ENCODE results near the gene MOB3A. TPM values are rescaled to one million over a fixed set of nuclear protein-coding genes. Genes with fewer than 3 reads are reported as not detected.

Gene MOB3A
- total RNA-seq, 1 donor from 2014 or later, result 45.5 TPM

DNA sequence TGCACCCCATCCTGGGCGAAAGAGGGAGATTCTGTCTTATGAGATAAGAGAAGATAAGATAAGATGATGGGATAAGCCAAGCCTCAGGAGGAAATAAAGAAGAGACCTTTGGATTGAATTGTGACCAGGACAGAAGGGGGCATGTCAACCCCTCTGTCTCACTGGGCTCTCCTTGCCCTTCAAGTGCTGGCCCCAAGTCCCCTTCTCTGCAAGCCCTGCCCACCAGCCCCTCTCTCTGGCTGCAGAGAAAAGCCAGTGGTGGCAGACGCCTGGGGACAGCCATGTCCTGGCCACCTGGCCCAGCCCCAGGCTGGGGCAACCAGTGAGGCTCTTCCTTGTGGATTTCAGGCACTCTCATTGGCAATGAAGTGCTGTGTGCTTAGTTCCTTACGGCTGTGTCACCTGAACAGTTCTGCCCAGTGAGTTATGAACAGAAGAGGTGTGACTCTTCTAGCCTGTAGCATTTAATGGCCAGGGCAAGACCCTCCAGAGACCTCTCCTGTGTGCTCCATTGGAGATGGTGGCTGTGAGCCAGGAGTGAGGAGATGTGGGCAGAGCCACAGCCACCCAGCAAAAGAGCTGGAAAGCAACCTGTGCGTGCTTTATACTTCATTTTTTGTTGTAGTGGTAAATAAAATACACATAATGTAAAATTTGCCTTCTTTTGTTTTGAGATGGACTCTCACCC is 74.5 kb downstream of the MOB3A start:
- DNase-seq (ENCODE audit: low spot score), result no peak
- Mint-ChIP-seq H3K36me3 (ENCODE audit: low read depth) (no peaks in the 10 kb centered on the region), H3K27me3 (ENCODE audit: low read depth) (no peaks in the 10 kb centered on the region), H3K4me1 (ENCODE audit: low read depth) (no peaks in the 10 kb centered on the region), H3K9me3 (ENCODE audit: low read depth) (peaks cover 3% of the 10 kb centered on the region), H3K4me3 (ENCODE audit: unreplicated experiment) (no peak overlapping the region), H3K27ac (ENCODE audit: unreplicated experiment) (no peak overlapping the region)
- TF ChIP-seq, protein P1, sequence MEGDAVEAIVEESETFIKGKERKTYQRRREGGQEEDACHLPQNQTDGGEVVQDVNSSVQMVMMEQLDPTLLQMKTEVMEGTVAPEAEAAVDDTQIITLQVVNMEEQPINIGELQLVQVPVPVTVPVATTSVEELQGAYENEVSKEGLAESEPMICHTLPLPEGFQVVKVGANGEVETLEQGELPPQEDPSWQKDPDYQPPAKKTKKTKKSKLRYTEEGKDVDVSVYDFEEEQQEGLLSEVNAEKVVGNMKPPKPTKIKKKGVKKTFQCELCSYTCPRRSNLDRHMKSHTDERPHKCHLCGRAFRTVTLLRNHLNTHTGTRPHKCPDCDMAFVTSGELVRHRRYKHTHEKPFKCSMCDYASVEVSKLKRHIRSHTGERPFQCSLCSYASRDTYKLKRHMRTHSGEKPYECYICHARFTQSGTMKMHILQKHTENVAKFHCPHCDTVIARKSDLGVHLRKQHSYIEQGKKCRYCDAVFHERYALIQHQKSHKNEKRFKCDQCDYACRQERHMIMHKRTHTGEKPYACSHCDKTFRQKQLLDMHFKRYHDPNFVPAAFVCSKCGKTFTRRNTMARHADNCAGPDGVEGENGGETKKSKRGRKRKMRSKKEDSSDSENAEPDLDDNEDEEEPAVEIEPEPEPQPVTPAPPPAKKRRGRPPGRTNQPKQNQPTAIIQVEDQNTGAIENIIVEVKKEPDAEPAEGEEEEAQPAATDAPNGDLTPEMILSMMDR (IDR thresholded peaks at IDR 0.05), result no peak

Other genes with a start within 250 kb of the MOB3A start
- gene REXO1, start 247.8 kb downstream of the MOB3A start, total RNA-seq, result 22.2 to 24.9 TPM (median 24.9 TPM) in 3 replicates
- gene KLF16, start 232.7 kb downstream of the MOB3A start, total RNA-seq, result 25.0 to 38.9 TPM (median 38.9 TPM) in 3 replicates
- gene ABHD17A, start 210.8 kb downstream of the MOB3A start, total RNA-seq, result 54.6 to 60.2 TPM (median 54.6 TPM) in 3 replicates
- 3.2 to 4.3 TPM (median 3.6 TPM) in 3 replicates for gene ADAT3, start 190.9 kb downstream of the MOB3A start, total RNA-seq
- gene SCAMP4, start 190.9 kb downstream of the MOB3A start, total RNA-seq, result 51.6 to 57.5 TPM (median 57.4 TPM) in 3 replicates
- 57.4 to 74.9 TPM (median 58.9 TPM) in 3 replicates for gene CSNK1G2, start 155.2 kb downstream of the MOB3A start, total RNA-seq
- 61.0 to 66.2 TPM (median 65.9 TPM) in 3 replicates for gene BTBD2, start 80.6 kb downstream of the MOB3A start, total RNA-seq
- 32.8 to 127 TPM (median 125 TPM) in 3 replicates for gene MKNK2, start 45.1 kb downstream of the MOB3A start, total RNA-seq
- 2.4 to 3.9 TPM (median 3.2 TPM) in 3 replicates for gene IZUMO4, start 589 bp upstream of the MOB3A start, total RNA-seq
- gene AP3D1, start 55.2 kb upstream of the MOB3A start, total RNA-seq, result 139 to 157 TPM (median 144 TPM) in 3 replicates
- gene DOT1L, start 67.6 kb upstream of the MOB3A start, total RNA-seq, result 24.0 to 26.2 TPM (median 24.9 TPM) in 3 replicates
- gene PLEKHJ1, start 140.0 kb upstream of the MOB3A start, total RNA-seq, result 36.6 to 45.4 TPM (median 42.4 TPM) in 3 replicates
- 71.2 to 81.5 TPM (median 74.9 TPM) in 3 replicates for gene SF3A2, start 140.5 kb upstream of the MOB3A start, total RNA-seq
- 10.2 to 18.8 TPM (median 10.8 TPM) in 3 replicates for gene AMH, start 153.0 kb upstream of the MOB3A start, total RNA-seq
- gene JSRP1, start 160.1 kb upstream of the MOB3A start, total RNA-seq, result 0.42 to 0.51 TPM in 2 of 3 replicates, not detected in the other
- gene PEAK3, start 185.8 kb upstream of the MOB3A start, total RNA-seq, result 0.31 to 0.50 TPM (median 0.38 TPM) in 3 replicates
- 0.15 to 0.48 TPM in 2 of 3 replicates, not detected in the other for gene LINGO3, start 211.8 kb upstream of the MOB3A start, total RNA-seq
- gene LSM7, start 232.3 kb upstream of the MOB3A start, total RNA-seq, result 73.9 to 88.1 TPM (median 76.2 TPM) in 3 replicates
- gene SPPL2B, start 232.4 kb upstream of the MOB3A start, total RNA-seq, result 48.9 to 67.0 TPM (median 51.4 TPM) in 3 replicates